ENCODE results near the gene PROSER2.

- no peak for TF ChIP-seq CTCF (IDR thresholded peaks at IDR 0.05; ENCODE audit: low read length)
- TF ChIP-seq EZH2 (optimal IDR thresholded peaks at IDR 0.05; ENCODE audit: low read depth, low read length) = no peak
Measured at GRCh38 chr10:11822809-11823121, 391 bp upstream of the PROSER2 start.

Data from MM.1S (cell line).